Measurements from ENCODE around the gene RNU2-1.

The RNU2-1 gene

DNA sequence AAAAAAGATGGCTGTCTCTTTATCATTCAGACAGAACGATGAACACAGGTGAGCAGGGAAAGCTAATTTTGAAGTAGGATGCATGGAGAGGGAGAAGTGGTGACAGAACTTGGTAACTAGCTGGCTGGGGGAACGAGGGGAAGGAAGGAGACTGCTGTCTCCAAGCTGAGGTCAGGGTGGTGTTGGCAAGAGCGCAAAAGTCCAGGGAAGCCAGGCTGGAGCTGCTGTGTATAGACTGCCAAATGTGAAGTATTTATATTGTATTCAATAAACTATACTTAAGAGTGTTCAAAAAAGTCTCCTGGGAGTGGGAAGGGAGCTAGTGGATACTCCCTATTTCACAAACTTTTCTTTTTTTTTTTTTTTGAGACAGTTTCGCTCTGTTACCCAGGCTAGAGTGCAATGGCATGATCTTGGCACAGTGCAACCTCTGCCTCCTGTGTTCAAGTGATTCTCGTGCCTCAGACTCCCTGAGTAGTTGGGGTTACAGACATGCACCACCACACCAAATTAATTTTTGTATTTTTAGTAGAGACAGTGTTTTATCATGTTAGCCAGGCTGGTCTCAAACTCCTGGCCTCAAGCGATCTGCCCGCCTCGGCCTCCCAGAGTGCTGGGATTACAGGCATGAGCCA, 13.9 kb downstream of the RNU2-1 start:
- no peak overlapping the region for H2AFZ ChIP-seq (ENCODE audit: low read depth)
- H3K36me3 ChIP-seq (ENCODE audit: insufficient read depth), result no peaks in the 10 kb centered on the region
- no peaks in the 10 kb centered on the region for H3K4me1 ChIP-seq (ENCODE audit: low read depth, poor library complexity, severe bottlenecking)
- H3K4me2 ChIP-seq, result no peak overlapping the region
- no peaks in the 10 kb centered on the region for H3K27me3 ChIP-seq (ENCODE audit: insufficient read depth, low read depth)
- no peak overlapping the region for H3K9ac ChIP-seq
- TF ChIP-seq, protein P1, sequence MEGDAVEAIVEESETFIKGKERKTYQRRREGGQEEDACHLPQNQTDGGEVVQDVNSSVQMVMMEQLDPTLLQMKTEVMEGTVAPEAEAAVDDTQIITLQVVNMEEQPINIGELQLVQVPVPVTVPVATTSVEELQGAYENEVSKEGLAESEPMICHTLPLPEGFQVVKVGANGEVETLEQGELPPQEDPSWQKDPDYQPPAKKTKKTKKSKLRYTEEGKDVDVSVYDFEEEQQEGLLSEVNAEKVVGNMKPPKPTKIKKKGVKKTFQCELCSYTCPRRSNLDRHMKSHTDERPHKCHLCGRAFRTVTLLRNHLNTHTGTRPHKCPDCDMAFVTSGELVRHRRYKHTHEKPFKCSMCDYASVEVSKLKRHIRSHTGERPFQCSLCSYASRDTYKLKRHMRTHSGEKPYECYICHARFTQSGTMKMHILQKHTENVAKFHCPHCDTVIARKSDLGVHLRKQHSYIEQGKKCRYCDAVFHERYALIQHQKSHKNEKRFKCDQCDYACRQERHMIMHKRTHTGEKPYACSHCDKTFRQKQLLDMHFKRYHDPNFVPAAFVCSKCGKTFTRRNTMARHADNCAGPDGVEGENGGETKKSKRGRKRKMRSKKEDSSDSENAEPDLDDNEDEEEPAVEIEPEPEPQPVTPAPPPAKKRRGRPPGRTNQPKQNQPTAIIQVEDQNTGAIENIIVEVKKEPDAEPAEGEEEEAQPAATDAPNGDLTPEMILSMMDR (conservative IDR thresholded peaks at IDR 0.05; ENCODE audit: low read depth, low read length), result no peak
- no peak overlapping the region for H3K4me3 ChIP-seq (IDR thresholded peaks at IDR 0.05; ENCODE audit: insufficient read depth, low read depth, low read length)
- no peaks in the 10 kb centered on the region for H3K79me2 ChIP-seq (ENCODE audit: insufficient read depth, low read depth)
- H3K27ac ChIP-seq, result no peak overlapping the region
- no peaks in the 10 kb centered on the region for H4K20me1 ChIP-seq (ENCODE audit: insufficient read depth)

DNA sequence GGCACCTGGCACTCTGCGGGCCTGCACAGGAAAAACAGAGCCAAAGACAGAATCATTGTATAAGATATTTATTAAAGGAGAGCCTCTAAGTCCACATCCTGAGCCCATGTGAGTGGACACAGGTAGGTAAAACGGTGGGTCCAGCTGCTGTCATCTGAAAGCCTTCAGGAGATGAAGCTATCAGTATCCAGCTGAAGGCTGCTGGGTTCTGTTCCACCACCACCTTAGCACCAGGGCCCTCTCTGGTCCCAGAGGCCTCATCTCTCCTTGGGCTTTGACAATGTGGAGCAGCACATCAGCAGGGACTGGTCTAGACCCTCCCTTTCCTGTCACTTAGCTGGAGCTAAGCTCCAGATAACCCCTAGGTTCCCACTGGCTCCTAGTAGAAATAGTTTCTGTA, 14.8 kb downstream of the RNU2-1 start:
- H3K9ac ChIP-seq, result no peak overlapping the region
- no peak overlapping the region for H3K27ac ChIP-seq
- H2AFZ ChIP-seq (ENCODE audit: low read depth), result no peak overlapping the region
- H4K20me1 ChIP-seq (ENCODE audit: insufficient read depth), result no peaks in the 10 kb centered on the region
- TF ChIP-seq, protein P1 (conservative IDR thresholded peaks at IDR 0.05; ENCODE audit: low read depth, low read length), result no peak
- H3K4me3 ChIP-seq (IDR thresholded peaks at IDR 0.05; ENCODE audit: insufficient read depth, low read depth, low read length), result no peak overlapping the region
- no peaks in the 10 kb centered on the region for H3K27me3 ChIP-seq (ENCODE audit: insufficient read depth, low read depth)
- H3K4me2 ChIP-seq, result no peak overlapping the region
- no peaks in the 10 kb centered on the region for H3K79me2 ChIP-seq (ENCODE audit: insufficient read depth, low read depth)
- no peaks in the 10 kb centered on the region for H3K36me3 ChIP-seq (ENCODE audit: insufficient read depth)
- H3K4me1 ChIP-seq (ENCODE audit: low read depth, poor library complexity, severe bottlenecking), result no peaks in the 10 kb centered on the region

DNA sequence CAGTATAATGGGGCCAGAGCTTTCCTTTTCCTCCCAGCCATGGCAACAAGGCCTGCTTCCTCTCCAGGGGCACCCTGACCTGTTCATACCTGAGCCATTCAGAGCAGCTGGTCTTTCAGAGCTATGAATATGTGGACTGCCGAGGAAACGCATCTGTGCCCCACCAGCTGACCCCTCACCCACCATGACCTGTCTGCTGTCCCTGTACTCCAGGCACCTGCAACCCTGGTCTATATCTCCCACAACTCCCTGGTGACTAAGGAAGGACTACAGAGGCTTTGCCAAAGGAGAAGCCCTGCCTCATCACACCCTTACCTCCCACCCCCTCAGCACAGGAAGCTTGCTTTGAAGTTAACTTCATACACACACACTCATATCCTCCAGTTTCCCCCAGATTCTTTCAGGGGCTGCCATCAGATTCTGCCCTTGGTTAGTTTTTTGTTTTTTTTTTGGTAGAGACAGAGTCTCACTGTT, 16.1 kb downstream of the RNU2-1 start:
- Histone ChIP-seq H3K4me1 (ENCODE audit: low read depth, poor library complexity, severe bottlenecking) (peaks cover 12% of the 10 kb centered on the region), H3K9ac (no peak overlapping the region)

DNA sequence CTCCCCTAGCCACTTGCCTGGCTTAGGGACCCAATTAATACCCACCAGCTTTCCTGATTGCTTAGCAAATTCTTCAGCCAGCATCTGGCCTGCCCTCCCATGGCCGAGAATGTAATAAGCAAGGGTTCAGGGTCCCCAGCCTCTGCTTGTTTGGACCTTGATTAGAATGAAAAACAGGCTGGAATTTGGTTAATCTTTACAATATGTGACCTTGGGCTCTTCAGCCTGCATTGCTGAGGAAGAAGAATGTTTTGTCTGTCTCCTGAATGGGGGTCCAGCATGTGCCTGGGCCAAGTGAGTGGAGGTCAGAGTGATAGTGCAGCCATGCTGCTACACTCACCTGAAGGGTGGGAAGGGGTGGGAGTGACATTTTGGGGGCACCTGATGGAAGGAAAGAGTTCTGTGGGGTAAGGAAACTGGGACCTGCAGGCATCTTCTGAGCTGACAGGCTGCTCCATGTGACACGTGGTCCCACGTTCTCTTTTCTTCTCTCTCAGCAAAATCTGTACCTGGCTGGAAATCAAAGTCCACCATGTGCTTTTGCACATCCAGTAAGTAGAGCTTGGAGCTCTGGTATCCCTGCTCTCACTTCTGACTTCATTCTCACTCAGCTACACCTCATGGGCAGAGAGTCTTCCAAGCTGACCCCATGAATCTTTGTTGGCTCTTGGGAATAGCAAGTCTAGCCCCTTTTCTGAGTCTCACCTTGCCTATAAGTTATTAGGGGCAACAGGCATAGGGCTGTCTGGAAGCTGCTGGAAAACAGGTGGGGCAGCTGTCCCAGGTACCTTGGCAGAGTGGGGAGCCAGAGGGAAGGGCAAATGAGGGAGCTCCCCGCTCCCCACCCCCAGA, 16.8 kb downstream of the RNU2-1 start:
- Histone ChIP-seq H3K27ac (no peak overlapping the region), H3K9ac (no peak overlapping the region), H4K20me1 (ENCODE audit: insufficient read depth) (no peaks in the 10 kb centered on the region), H3K27me3 (ENCODE audit: insufficient read depth, low read depth) (no peaks in the 10 kb centered on the region), H3K36me3 (ENCODE audit: insufficient read depth) (no peaks in the 10 kb centered on the region), H2AFZ (ENCODE audit: low read depth) (no peak overlapping the region), H3K79me2 (ENCODE audit: insufficient read depth, low read depth) (no peaks in the 10 kb centered on the region), H3K4me2 (no peak overlapping the region), H3K4me3 (IDR thresholded peaks at IDR 0.05; ENCODE audit: insufficient read depth, low read depth, low read length) (no peak overlapping the region), H3K4me1 (ENCODE audit: low read depth, poor library complexity, severe bottlenecking) (peaks cover 18% of the 10 kb centered on the region)
- TF ChIP-seq, protein P1 (conservative IDR thresholded peaks at IDR 0.05; ENCODE audit: low read depth, low read length), result no peak

More for the DNA sequence above, 16.1 kb downstream of the RNU2-1 start:
- H3K27me3 ChIP-seq (ENCODE audit: insufficient read depth, low read depth), result no peaks in the 10 kb centered on the region
- H3K27ac ChIP-seq, result no peak overlapping the region
- H3K4me3 ChIP-seq (IDR thresholded peaks at IDR 0.05; ENCODE audit: insufficient read depth, low read depth, low read length), result no peak overlapping the region
- H3K36me3 ChIP-seq (ENCODE audit: insufficient read depth), result no peaks in the 10 kb centered on the region
- no peaks in the 10 kb centered on the region for H3K79me2 ChIP-seq (ENCODE audit: insufficient read depth, low read depth)
- no peaks in the 10 kb centered on the region for H4K20me1 ChIP-seq (ENCODE audit: insufficient read depth)
- TF ChIP-seq, protein P1 (conservative IDR thresholded peaks at IDR 0.05; ENCODE audit: low read depth, low read length), result no peak
- no peak overlapping the region for H3K4me2 ChIP-seq
- no peak overlapping the region for H2AFZ ChIP-seq (ENCODE audit: low read depth)
